ENCODE data around the gene GNG7. TPM values are rescaled to one million over a fixed set of nuclear protein-coding genes. Genes with fewer than 3 reads are reported as not detected.
"Not testable (repeated sequence)": the region's sequence is repeated elsewhere in the genome, so short reads cannot be mapped to it uniquely, and the experiment has no call there.

The GNG7 gene
- polyA plus RNA-seq, 1 donor (not counting 4 experiments of a cell fraction or from before 2014, with no cell fraction given): 0.01 TPM

DNA sequence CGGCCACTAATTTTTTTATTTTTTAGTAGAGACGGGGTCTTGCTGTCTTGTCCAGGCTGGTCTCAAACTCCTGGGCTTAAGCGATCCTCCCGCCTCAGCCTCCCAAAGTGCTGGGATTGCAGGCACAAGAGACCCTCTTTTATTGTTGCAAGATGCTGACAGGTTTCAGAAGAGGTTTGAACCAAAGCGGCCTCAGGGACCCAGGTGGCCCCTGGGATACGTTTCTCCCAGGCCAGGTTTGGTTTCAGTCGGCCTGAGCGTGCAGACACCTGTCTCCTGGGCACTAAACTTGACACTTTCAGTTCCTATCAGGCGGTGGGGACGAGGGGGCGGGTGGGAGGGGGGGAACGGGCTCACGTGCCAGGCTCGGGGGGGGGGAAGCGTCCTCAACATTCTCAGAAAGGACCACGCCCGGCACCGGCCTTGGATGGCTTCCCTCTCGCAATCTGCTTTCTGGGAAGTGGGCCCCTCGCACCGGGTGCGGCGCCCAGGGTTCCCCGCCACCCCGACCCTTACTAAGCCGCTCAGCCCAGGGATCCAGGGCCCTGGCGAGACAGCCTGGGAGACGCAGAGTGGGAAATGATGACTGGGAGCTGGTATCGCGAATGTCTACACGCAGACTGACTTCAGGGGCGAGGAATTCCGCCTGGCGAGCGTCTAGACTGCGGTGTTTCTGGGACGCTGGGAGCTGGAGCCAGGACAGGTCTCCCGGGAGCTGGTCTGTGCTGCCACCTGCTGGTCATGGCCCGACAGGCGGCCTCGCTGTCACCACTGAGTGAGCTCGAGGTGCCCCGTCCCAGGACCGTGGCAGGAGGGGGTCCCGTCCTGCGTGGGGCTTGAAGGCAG lies 91.6 kb downstream of the GNG7 start:
- H3K9ac ChIP-seq (ENCODE audit: control insufficient read depth, extremely low read depth, insufficient read depth, low read length): peak overlapping the region; percentile 44
- no peaks in the 10 kb centered on the region for H3K9me1 ChIP-seq (ENCODE audit: control insufficient read depth, extremely low read depth, insufficient read depth, low read length)
- TF ChIP-seq EZH2 (IDR thresholded peaks at IDR 0.05; ENCODE audit: low read length): no peak
- TF ChIP-seq, protein P1, sequence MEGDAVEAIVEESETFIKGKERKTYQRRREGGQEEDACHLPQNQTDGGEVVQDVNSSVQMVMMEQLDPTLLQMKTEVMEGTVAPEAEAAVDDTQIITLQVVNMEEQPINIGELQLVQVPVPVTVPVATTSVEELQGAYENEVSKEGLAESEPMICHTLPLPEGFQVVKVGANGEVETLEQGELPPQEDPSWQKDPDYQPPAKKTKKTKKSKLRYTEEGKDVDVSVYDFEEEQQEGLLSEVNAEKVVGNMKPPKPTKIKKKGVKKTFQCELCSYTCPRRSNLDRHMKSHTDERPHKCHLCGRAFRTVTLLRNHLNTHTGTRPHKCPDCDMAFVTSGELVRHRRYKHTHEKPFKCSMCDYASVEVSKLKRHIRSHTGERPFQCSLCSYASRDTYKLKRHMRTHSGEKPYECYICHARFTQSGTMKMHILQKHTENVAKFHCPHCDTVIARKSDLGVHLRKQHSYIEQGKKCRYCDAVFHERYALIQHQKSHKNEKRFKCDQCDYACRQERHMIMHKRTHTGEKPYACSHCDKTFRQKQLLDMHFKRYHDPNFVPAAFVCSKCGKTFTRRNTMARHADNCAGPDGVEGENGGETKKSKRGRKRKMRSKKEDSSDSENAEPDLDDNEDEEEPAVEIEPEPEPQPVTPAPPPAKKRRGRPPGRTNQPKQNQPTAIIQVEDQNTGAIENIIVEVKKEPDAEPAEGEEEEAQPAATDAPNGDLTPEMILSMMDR (optimal IDR thresholded peaks at IDR 0.05 in 1 of 3, IDR thresholded peaks at IDR 0.05 in 1 of 3, conservative IDR thresholded peaks at IDR 0.05 in 1 of 3; ENCODE audit: extremely low read depth in 1 of 3, insufficient read depth in 2 of 3, low read length in 3 of 3): peak; percentile 85 to 99 (median 99)
- H3K27ac ChIP-seq (ENCODE audit: control insufficient read depth, insufficient read depth, low read length): no peak overlapping the region
- no peaks in the 10 kb centered on the region for H3K9me3 ChIP-seq (ENCODE audit: control insufficient read depth, low read depth, low read length)
- no peaks in the 10 kb centered on the region for H3K36me3 ChIP-seq (ENCODE audit: control insufficient read depth in 2 of 2, extremely low read depth in 1 of 2, insufficient read depth in 2 of 2, low read length in 2 of 2)
- H3K4me1 ChIP-seq (ENCODE audit: control insufficient read depth, extremely low read depth, insufficient read depth, low read length): no peaks in the 10 kb centered on the region
- peak; percentile 89 for FAIRE-seq
- peak overlapping the region; percentile 18 to 51 (median 44) for H3K4me3 ChIP-seq (ENCODE audit: control insufficient read depth in 2 of 3, extremely low read depth in 1 of 3, insufficient read depth in 2 of 3, low read depth in 1 of 3, low read length in 3 of 3)
- dilution Hi-C loops (cut with MboI; ENCODE audit: extremely low pct_ligation_motif_present, low sequenced_read_pairs): no loop called here
- H3K27me3 ChIP-seq (ENCODE audit: control insufficient read depth, extremely low read depth, insufficient read depth, low read length): peaks cover 4% of the 10 kb centered on the region
- no peaks in the 10 kb centered on the region for H4K20me1 ChIP-seq (ENCODE audit: control insufficient read depth, extremely low read depth, insufficient read depth, low read length)
- H2AFZ ChIP-seq (ENCODE audit: control insufficient read depth, low read length): peak overlapping the region; percentile 86
- H3K4me2 ChIP-seq (ENCODE audit: control insufficient read depth, extremely low read depth, insufficient read depth, low read depth, low read length): peak overlapping the region; percentile 66
- no peaks in the 10 kb centered on the region for H3K79me2 ChIP-seq (ENCODE audit: control insufficient read depth, insufficient read depth, low read length)
- DNase-seq (ENCODE audit: low read depth, low spot score): no peak

DNA sequence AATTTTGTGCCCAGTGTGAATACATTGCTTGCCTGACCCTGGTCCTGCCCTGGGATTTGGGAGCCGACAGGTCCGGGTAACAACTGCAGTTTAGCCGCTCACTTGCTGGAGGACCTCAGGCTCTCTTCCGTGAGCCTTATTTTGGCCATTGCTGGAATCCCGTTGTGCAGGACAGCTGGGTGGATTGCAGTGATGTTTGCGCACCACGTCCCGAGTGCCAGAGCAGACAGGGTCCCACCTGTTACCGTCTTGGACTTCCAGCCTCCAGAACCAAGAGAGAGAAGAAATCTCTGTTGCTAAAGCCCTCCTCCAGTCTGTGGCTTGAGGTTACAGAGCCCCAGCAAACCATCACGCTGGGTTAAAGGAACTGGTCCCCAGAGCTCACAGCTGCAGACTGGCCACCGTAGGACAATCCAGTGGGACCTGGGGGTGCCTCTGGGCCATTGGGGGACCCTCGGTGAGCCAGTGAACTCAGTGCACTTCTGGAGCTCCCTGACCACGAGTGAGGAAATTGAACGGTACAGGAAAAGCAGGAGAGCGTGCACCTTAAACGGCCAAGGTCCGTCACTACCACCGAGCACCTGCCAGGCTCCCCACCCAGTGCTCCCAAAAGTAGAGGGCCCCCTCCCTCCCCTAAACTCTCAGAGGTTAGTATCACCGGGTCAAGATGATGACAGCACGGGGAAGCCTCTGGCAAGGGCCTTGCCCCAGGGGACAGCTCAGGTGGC lies 92.9 kb downstream of the GNG7 start:
- H3K4me2 ChIP-seq (ENCODE audit: control insufficient read depth, extremely low read depth, insufficient read depth, low read depth, low read length): no peak overlapping the region
- H2AFZ ChIP-seq (ENCODE audit: control insufficient read depth, low read length): no peak overlapping the region
- no peak overlapping the region for H3K9ac ChIP-seq (ENCODE audit: control insufficient read depth, extremely low read depth, insufficient read depth, low read length)
- H3K9me3 ChIP-seq (ENCODE audit: control insufficient read depth, low read depth, low read length): no peaks in the 10 kb centered on the region
- H3K79me2 ChIP-seq (ENCODE audit: control insufficient read depth, insufficient read depth, low read length): no peaks in the 10 kb centered on the region
- no peaks in the 10 kb centered on the region for H3K9me1 ChIP-seq (ENCODE audit: control insufficient read depth, extremely low read depth, insufficient read depth, low read length)
- no peaks in the 10 kb centered on the region for H3K36me3 ChIP-seq (ENCODE audit: control insufficient read depth in 2 of 2, extremely low read depth in 1 of 2, insufficient read depth in 2 of 2, low read length in 2 of 2)
- TF ChIP-seq, protein P1 (optimal IDR thresholded peaks at IDR 0.05 in 1 of 3, IDR thresholded peaks at IDR 0.05 in 1 of 3, conservative IDR thresholded peaks at IDR 0.05 in 1 of 3; ENCODE audit: extremely low read depth in 1 of 3, insufficient read depth in 2 of 3, low read length in 3 of 3): no peak
- no peak for TF ChIP-seq EZH2 (IDR thresholded peaks at IDR 0.05; ENCODE audit: low read length)
- no peak for FAIRE-seq
- H3K4me3 ChIP-seq (ENCODE audit: control insufficient read depth in 2 of 3, extremely low read depth in 1 of 3, insufficient read depth in 2 of 3, low read depth in 1 of 3, low read length in 3 of 3): no peak overlapping the region
- no peaks in the 10 kb centered on the region for H3K4me1 ChIP-seq (ENCODE audit: control insufficient read depth, extremely low read depth, insufficient read depth, low read length)
- no peaks in the 10 kb centered on the region for H4K20me1 ChIP-seq (ENCODE audit: control insufficient read depth, extremely low read depth, insufficient read depth, low read length)
- H3K27me3 ChIP-seq (ENCODE audit: control insufficient read depth, extremely low read depth, insufficient read depth, low read length): peaks cover 4% of the 10 kb centered on the region
- DNase-seq (ENCODE audit: low read depth, low spot score): no peak
- no peak overlapping the region for H3K27ac ChIP-seq (ENCODE audit: control insufficient read depth, insufficient read depth, low read length)
- dilution Hi-C loops (cut with MboI; ENCODE audit: extremely low pct_ligation_motif_present, low sequenced_read_pairs): no loop called here

DNA sequence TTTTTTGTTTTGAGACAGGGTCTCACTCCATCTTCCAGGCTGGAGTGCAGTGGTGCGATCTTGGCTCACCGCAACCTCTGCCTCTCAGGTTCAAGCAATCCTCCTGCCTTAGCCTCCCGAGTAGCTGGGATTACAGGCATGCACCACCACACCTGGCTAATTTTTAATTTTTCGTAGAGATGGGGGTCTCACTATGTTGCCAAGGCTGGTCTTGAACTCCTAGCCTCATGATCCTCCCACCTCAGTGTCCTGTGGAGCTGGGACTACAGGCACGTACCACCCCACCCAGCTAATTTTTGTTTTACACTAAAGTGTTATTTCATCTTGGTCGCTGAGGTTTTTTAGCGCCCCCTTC lies 93.5 kb downstream of the GNG7 start:
- H3K27me3 ChIP-seq (ENCODE audit: control insufficient read depth, extremely low read depth, insufficient read depth, low read length); H3K9me1 ChIP-seq (ENCODE audit: control insufficient read depth, extremely low read depth, insufficient read depth, low read length); H3K4me2 ChIP-seq (ENCODE audit: control insufficient read depth, extremely low read depth, insufficient read depth, low read depth, low read length); H3K9ac ChIP-seq (ENCODE audit: control insufficient read depth, extremely low read depth, insufficient read depth, low read length); H2AFZ ChIP-seq (ENCODE audit: control insufficient read depth, low read length); H3K4me3 ChIP-seq (ENCODE audit: control insufficient read depth in 2 of 3, extremely low read depth in 1 of 3, insufficient read depth in 2 of 3, low read depth in 1 of 3, low read length in 3 of 3); H3K36me3 ChIP-seq (ENCODE audit: control insufficient read depth in 2 of 2, extremely low read depth in 1 of 2, insufficient read depth in 2 of 2, low read length in 2 of 2); H3K4me1 ChIP-seq (ENCODE audit: control insufficient read depth, extremely low read depth, insufficient read depth, low read length); dilution Hi-C loops (cut with MboI; ENCODE audit: extremely low pct_ligation_motif_present, low sequenced_read_pairs); DNase-seq (ENCODE audit: low read depth, low spot score); H3K9me3 ChIP-seq (ENCODE audit: control insufficient read depth, low read depth, low read length); H3K79me2 ChIP-seq (ENCODE audit: control insufficient read depth, insufficient read depth, low read length); H4K20me1 ChIP-seq (ENCODE audit: control insufficient read depth, extremely low read depth, insufficient read depth, low read length); FAIRE-seq; H3K27ac ChIP-seq (ENCODE audit: control insufficient read depth, insufficient read depth, low read length): not testable (repeated sequence)
